H9 (cell line): ENCODE measurements around the gene TNRC6C. TPM values are rescaled to one million over a fixed set of nuclear protein-coding genes. Genes with fewer than 3 reads are reported as not detected.

Experiments used
- DNase-seq: peaks from one replicate; pipeline ENCODE4 v3.0.0-alpha.2; 2017
- H2AFZ ChIP-seq: one replicate; pipeline ENCODE4 v1.6.1; 2013; ENCODE audit warnings: mild to moderate bottlenecking, low read length, control low read depth, moderate library complexity
- H2AK5ac ChIP-seq: 2 replicates; pipeline ENCODE4 v1.6.1; 2013; ENCODE audit warnings: low read length, control low read depth, mixed read lengths; ENCODE audit not compliant: insufficient read length
- H2BK120ac ChIP-seq: one replicate; pipeline ENCODE4 v1.6.1; 2013; ENCODE audit warnings: low read depth, mild to moderate bottlenecking, low read length, control low read depth, inconsistent platforms; ENCODE audit not compliant: poor library complexity, severe bottlenecking
- H2BK12ac ChIP-seq: 2 replicates; pipeline ENCODE4 v1.6.1; 2013; ENCODE audit warnings: low read length, control low read depth, mixed read lengths, low read depth; ENCODE audit not compliant: insufficient read length
- H2BK15ac ChIP-seq: 2 replicates; pipeline ENCODE4 v1.6.1; 2013; ENCODE audit warnings: low read depth, low read length, control low read depth
- H2BK20ac ChIP-seq: one replicate; pipeline ENCODE4 v1.6.1; 2013; ENCODE audit warnings: low read depth, mild to moderate bottlenecking, low read length, control low read depth, inconsistent platforms; ENCODE audit not compliant: poor library complexity, severe bottlenecking
- H2BK5ac ChIP-seq: 2 replicates; pipeline ENCODE4 v1.6.1; 2013; ENCODE audit warnings: low read length, control low read depth, mixed read lengths; ENCODE audit not compliant: insufficient read length
- H3K14ac ChIP-seq: 2 replicates; pipeline ENCODE4 v1.6.1; 2013; ENCODE audit warnings: low read length, control low read depth; ENCODE audit not compliant: insufficient read depth
- H3K18ac ChIP-seq: 2 replicates; pipeline ENCODE4 v1.6.1; 2013; ENCODE audit warnings: low read depth, mild to moderate bottlenecking, mixed read lengths, low read length, control low read depth; ENCODE audit not compliant: insufficient read length
- H3K23ac ChIP-seq: 2 replicates; pipeline ENCODE4 v1.6.1; 2013; ENCODE audit warnings: low read length, control low read depth, mixed read lengths, low read depth; ENCODE audit not compliant: insufficient read length
- H3K23me2 ChIP-seq: 2 replicates; pipeline ENCODE4 v1.6.1; 2013; ENCODE audit warnings: low read depth, mild to moderate bottlenecking, mixed read lengths, low read length, control low read depth; ENCODE audit not compliant: insufficient read length, poor library complexity, severe bottlenecking
- H3K27ac ChIP-seq: 2 replicates; pipeline ENCODE4 v1.5.1; 2013; ENCODE audit warnings: low read length, control low read depth, mixed read lengths, low read depth; ENCODE audit not compliant: insufficient read length
- H3K27me3 ChIP-seq: 2 replicates; pipeline ENCODE4 v1.6.1; 2013; ENCODE audit warnings: low read length, control low read depth, inconsistent platforms; ENCODE audit not compliant: insufficient read depth
- H3K4ac ChIP-seq: 2 replicates; pipeline ENCODE4 v1.6.1; 2013; ENCODE audit warnings: low read depth, mild to moderate bottlenecking, control low read depth, inconsistent platforms, low read length, moderate library complexity
- H3K4me1 ChIP-seq: 2 replicates; pipeline ENCODE4 v1.6.1; 2013; ENCODE audit warnings: low read length, control low read depth, inconsistent platforms; ENCODE audit not compliant: insufficient read depth
- H3K4me2 ChIP-seq: 2 replicates; pipeline ENCODE4 v1.6.1; 2013; ENCODE audit warnings: low read length, control low read depth, mixed read lengths; ENCODE audit not compliant: insufficient read length, insufficient read depth
- H3K56ac ChIP-seq: 2 replicates; pipeline ENCODE4 v1.6.1; 2013; ENCODE audit warnings: low read depth, mild to moderate bottlenecking, mixed read lengths, low read length, control low read depth; ENCODE audit not compliant: insufficient read length
- H3K79me1 ChIP-seq: 2 replicates; pipeline ENCODE4 v1.6.1; 2013; ENCODE audit warnings: low read depth, mild to moderate bottlenecking, moderate library complexity, low read length, control low read depth, inconsistent platforms; ENCODE audit not compliant: insufficient read depth, poor library complexity, severe bottlenecking
- H3K79me2 ChIP-seq: 2 replicates; pipeline ENCODE4 v1.6.1; 2013; ENCODE audit warnings: low read length, control low read depth, inconsistent platforms; ENCODE audit not compliant: insufficient read depth
- H3K9ac ChIP-seq: 2 replicates; pipeline ENCODE4 v1.6.1; 2013; ENCODE audit warnings: low read length, control low read depth, mixed read lengths; ENCODE audit not compliant: insufficient read length; ENCODE audit errors: extremely low read depth
- H3K9me3 ChIP-seq: one replicate; pipeline ENCODE4 v1.6.1; 2013; ENCODE audit warnings: low read depth, low read length, inconsistent platforms; ENCODE audit not compliant: control insufficient read depth
- H3T11ph ChIP-seq: one replicate; pipeline ENCODE4 v1.6.1; 2013; ENCODE audit warnings: mild to moderate bottlenecking, low read length, control low read depth, inconsistent platforms
- H4K20me1 ChIP-seq: one replicate; pipeline ENCODE4 v1.6.1; 2013; ENCODE audit not compliant: control insufficient read depth, insufficient read length, insufficient read depth
- H4K5ac ChIP-seq: 2 replicates; pipeline ENCODE4 v1.6.1; 2013; ENCODE audit warnings: low read depth, mild to moderate bottlenecking, mixed read lengths, low read length, control low read depth; ENCODE audit not compliant: insufficient read length
- H4K8ac ChIP-seq: replicated peaks from 2 replicates; pipeline ENCODE4 v1.6.1; 2013; ENCODE audit warnings: low read length, control low read depth, mixed read lengths, low read depth; ENCODE audit not compliant: insufficient read length
- H4K91ac ChIP-seq: 2 replicates; pipeline ENCODE4 v1.6.1; 2013; ENCODE audit warnings: low read depth, mild to moderate bottlenecking, moderate library complexity, mixed read lengths, low read length, control low read depth; ENCODE audit not compliant: insufficient read length
- H3K27ac Mint-ChIP-seq, 3 experiments: 2 replicates in 2 of 3; 3 replicates in 1 of 3; pipeline ENCODE4 v1.8.0; 2020 to 2021; ENCODE audit warnings: mixed read lengths in 3 of 3, mild to moderate bottlenecking in 1 of 3, moderate library complexity in 1 of 3
- H3K27me3 Mint-ChIP-seq: 2 replicates; pipeline ENCODE4 v1.8.0; 2021; ENCODE audit warnings: low read depth, mild to moderate bottlenecking, moderate library complexity, mixed read lengths
- H3K36me3 Mint-ChIP-seq, 3 experiments: 2 replicates in 2 of 3; 3 replicates in 1 of 3; pipeline ENCODE4 v1.8.0; 2020 to 2021; ENCODE audit warnings: low read depth in 3 of 3, mixed read lengths in 3 of 3; ENCODE audit not compliant: insufficient read depth in 1 of 3
- H3K4me1 Mint-ChIP-seq, 2 experiments: 2 replicates each; pipeline ENCODE4 v1.8.0; 2020; ENCODE audit warnings: mixed read lengths in 2 of 2
- H3K4me3 Mint-ChIP-seq, 2 experiments: 2 replicates in 1 of 2; 3 replicates in 1 of 2; pipeline ENCODE4 v1.8.0; 2020 to 2021; ENCODE audit warnings: mild to moderate bottlenecking in 2 of 2, mixed read lengths in 2 of 2, moderate library complexity in 1 of 2
- H3K9me3 Mint-ChIP-seq, 2 experiments: 2 replicates in 1 of 2; 3 replicates in 1 of 2; pipeline ENCODE4 v1.8.0; 2020; ENCODE audit warnings: mild to moderate bottlenecking in 2 of 2, mixed read lengths in 2 of 2, moderate library complexity in 1 of 2
- CTCF ChIP-seq: fragments of 200-600 bp; sonication (generic); conservative IDR thresholded peaks from 3 replicates; pipeline ENCODE4 v1.8.0; 2021; ENCODE audit warnings: antibody characterized with exemption, mild to moderate bottlenecking
- WGBS: extraction: QIAGEN DNeasy Blood & Tissue Kit; methylation state at CpG from one replicate; pipeline ENCODE4 v1.1.7; 2013; ENCODE audit warnings: missing lambda C conversion rate, low lambda C conversion rate, mixed read lengths; ENCODE audit not compliant: insufficient read length; ENCODE audit errors: extremely low coverage; 5-methylcytosine and 5-hydroxymethylcytosine counted together
- total RNA-seq: library from RNA; stranded (reverse); gene quantifications from 2 replicates; pipeline ENCODE4 v1.2.1, GENCODE V29; 2021

Gene TNRC6C
- total RNA-seq, 1 experiment from 2014 or later = 24.7 TPM

- H3K27me3 Mint-ChIP-seq = no peaks in the 10 kb centered on the region
- Histone ChIP-seq H3K23me2 (no peaks in the 10 kb centered on the region), H2BK120ac (no peak overlapping the region), H3K14ac (no peak overlapping the region), H3K9me3 (no peaks in the 10 kb centered on the region), H3K27me3 (no peaks in the 10 kb centered on the region), H2BK20ac (no peak overlapping the region), H3K56ac (no peak overlapping the region), H4K5ac (no peak overlapping the region), H4K91ac (no peak overlapping the region), H3K18ac (no peak overlapping the region), H2BK5ac (no peak overlapping the region), H3K23ac (no peak overlapping the region), H3K4ac (no peak overlapping the region), H3K9ac (no peak overlapping the region), H3K4me1 (no peaks in the 10 kb centered on the region), H2BK15ac (no peak overlapping the region), H3K4me2 (no peak overlapping the region), H3K79me1 (no peaks in the 10 kb centered on the region), H3K27ac (no peak overlapping the region), H4K20me1 (no peaks in the 10 kb centered on the region), H2AFZ (no peak overlapping the region), H3T11ph (no peak overlapping the region), H2BK12ac (no peak overlapping the region), H2AK5ac (no peak overlapping the region), H3K79me2 (no peaks in the 10 kb centered on the region; the same call in 1 of the 2 replicates), H4K8ac (no peak overlapping the region)
- no peaks in the 10 kb centered on the region for H3K4me1 Mint-ChIP-seq
- no peaks in the 10 kb centered on the region for H3K9me3 Mint-ChIP-seq
- no peak overlapping the region for H3K4me3 Mint-ChIP-seq
- no CpG with 5 or more reads among the region's 7 CpGs for WGBS
- no peak overlapping the region for H3K27ac Mint-ChIP-seq
- no peak for TF ChIP-seq CTCF
- no peak for DNase-seq
- H3K36me3 Mint-ChIP-seq = peaks cover 30 to 57% (median 44%) of the 10 kb centered on the region in 3 experiments; a peak in 6 of 7 replicates
Observed at GRCh38 chr17:78082988-78083387, 124.5 kb downstream of the TNRC6C start.
